ENCODE results near the gene C1orf210. TPM values are rescaled to one million over a fixed set of nuclear protein-coding genes. Genes with fewer than 3 reads are reported as not detected.
A peak's percentile ranks its signal among the peaks of the same experiment; 100 is the strongest.

Gene C1orf210
- total and polyA plus RNA-seq, 2 experiments from 2014 or later, result not detected

- H3K79me2 ChIP-seq (ENCODE audit: insufficient read depth), result no peaks in the 10 kb centered on the region
- DNase-seq, result no peak
- WGBS, 2 experiments (ENCODE audit: low coverage in 1 of 2, low lambda C conversion rate in 2 of 2, missing lambda C conversion rate in 2 of 2), result 74 to 77% methylated on average over 9 of the region's 9 CpGs
- H3K27ac ChIP-seq, result no peak overlapping the region
- H3F3A ChIP-seq (ENCODE audit: insufficient read depth), result no peaks in the 10 kb centered on the region
- no peaks in the 10 kb centered on the region for H3K36me3 ChIP-seq (ENCODE audit: low read depth)
- TF ChIP-seq EZH2phosphoT487 (IDR thresholded peaks at IDR 0.05; ENCODE audit: insufficient read depth, low read depth) (no peak), EZH2 (IDR thresholded peaks at IDR 0.05; ENCODE audit: insufficient read depth, poor library complexity, severe bottlenecking) (no peak)
- H3K4me1 ChIP-seq (ENCODE audit: insufficient read depth), result no peaks in the 10 kb centered on the region
- no peaks in the 10 kb centered on the region for H4K20me1 ChIP-seq (ENCODE audit: insufficient read depth)
- no peak overlapping the region for H3K4me3 ChIP-seq
- H3K27me3 ChIP-seq (replicated peaks; ENCODE audit: insufficient read depth), result no peaks in the 10 kb centered on the region; the same call in none of the 2 replicates
- no peak overlapping the region for H2AFZ ChIP-seq
- H3K9ac ChIP-seq, result no peak overlapping the region
- H3K4me2 ChIP-seq (ENCODE audit: unreplicated experiment), result no peak overlapping the region
- in situ Hi-C loops (cut with MboI), result no loop called here
- H3K9me2 ChIP-seq (ENCODE audit: insufficient read depth), result no peaks in the 10 kb centered on the region
- no peaks in the 10 kb centered on the region for H3K9me3 ChIP-seq (ENCODE audit: low read depth)
Observed at GRCh38 chr1:43311521-43311920, 26.1 kb upstream of the C1orf210 start.

DNA sequence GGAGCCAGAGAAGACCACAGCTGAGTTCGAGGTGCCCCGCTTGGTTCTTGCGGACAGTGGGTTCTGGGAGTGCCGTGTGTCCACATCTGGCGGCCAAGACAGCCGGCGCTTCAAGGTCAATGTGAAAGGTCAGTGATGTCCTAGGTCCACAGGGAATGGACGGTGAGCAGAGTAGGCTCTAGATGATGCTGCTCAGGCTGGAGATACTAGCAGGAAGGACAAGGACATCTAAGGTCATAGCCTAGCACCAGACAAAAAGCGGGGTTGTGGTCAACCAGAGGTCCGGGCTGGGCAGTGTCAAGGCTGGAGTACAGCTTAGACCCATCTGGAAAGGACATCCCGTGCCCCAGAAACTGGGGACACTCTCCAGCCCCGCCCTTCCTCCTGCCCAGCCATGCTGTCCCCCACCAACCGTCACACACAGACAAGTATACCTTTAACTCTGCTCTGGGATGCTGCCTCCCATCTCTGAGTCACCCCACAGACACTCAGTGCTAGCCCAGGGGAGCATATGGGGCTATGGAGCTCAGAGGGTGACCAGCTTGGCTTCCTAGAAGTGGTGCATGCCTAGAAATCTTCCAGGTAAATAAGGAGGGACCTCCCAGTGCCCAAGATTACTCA, 24.1 kb upstream of the C1orf210 start:
- H3K36me3 ChIP-seq (ENCODE audit: low read depth), result no peaks in the 10 kb centered on the region
- in situ Hi-C loops (cut with MboI), result no loop called here
- peak; percentile 42 for DNase-seq
- no peak overlapping the region for H3K27ac ChIP-seq
- no peaks in the 10 kb centered on the region for H4K20me1 ChIP-seq (ENCODE audit: insufficient read depth)
- H3K4me1 ChIP-seq (ENCODE audit: insufficient read depth), result no peaks in the 10 kb centered on the region
- H3K79me2 ChIP-seq (ENCODE audit: insufficient read depth), result no peaks in the 10 kb centered on the region
- H3K9me2 ChIP-seq (ENCODE audit: insufficient read depth), result no peaks in the 10 kb centered on the region
- TF ChIP-seq EZH2 (IDR thresholded peaks at IDR 0.05; ENCODE audit: insufficient read depth, poor library complexity, severe bottlenecking), result no peak
- no peak for TF ChIP-seq EZH2phosphoT487 (IDR thresholded peaks at IDR 0.05; ENCODE audit: insufficient read depth, low read depth)
- no peaks in the 10 kb centered on the region for H3K9me3 ChIP-seq (ENCODE audit: low read depth)
- no peak overlapping the region for H3K4me2 ChIP-seq (ENCODE audit: unreplicated experiment)
- H3F3A ChIP-seq (ENCODE audit: insufficient read depth), result no peaks in the 10 kb centered on the region
- whole genome bisulfite sequencing, 2 experiments (ENCODE audit: low coverage in 1 of 2, low lambda C conversion rate in 2 of 2, missing lambda C conversion rate in 2 of 2), result 86 to 87% methylated on average over 13 of the region's 13 CpGs
- H3K9ac ChIP-seq, result no peak overlapping the region
- no peak overlapping the region for H3K4me3 ChIP-seq
- no peak overlapping the region for H2AFZ ChIP-seq
- no peaks in the 10 kb centered on the region; the same call in none of the 2 replicates for H3K27me3 ChIP-seq (replicated peaks; ENCODE audit: insufficient read depth)

DNA sequence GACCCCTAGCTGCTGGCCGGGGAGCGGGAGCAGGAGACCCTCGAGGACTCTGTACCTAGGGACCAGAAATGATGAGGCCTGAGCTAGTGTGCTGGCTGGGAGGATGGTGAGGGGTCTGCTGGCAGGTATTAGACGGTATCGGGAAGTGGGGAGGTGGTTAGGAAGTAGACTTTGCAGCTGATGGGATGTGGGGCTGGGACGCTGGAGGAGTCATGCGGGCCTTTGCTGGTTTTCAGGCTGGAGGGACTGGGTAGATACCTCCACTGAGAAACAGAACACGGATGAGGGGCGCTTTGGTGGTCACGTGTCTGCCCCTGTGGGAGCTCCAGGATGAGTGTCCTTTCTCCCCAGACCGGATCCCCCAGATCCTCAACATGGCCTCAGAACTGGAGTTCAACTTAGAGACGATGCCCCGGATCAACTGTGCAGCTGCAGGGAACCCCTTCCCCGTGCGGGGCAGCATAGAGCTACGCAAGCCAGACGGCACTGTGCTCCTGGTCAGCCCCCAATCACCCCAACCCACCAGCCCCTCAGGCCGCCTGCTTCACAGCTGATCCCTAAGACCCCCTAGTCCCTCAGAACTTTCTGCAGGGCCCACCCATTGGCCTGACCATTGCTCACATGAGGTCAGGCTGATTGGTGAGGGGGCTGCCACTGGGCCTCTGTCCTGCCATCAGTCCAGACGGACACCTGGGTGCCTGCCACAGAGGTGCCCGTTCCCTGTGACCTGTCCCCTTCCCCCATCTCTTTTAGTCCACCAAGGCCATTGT, 23.4 kb upstream of the C1orf210 start:
- Histone ChIP-seq H2AFZ (no peak overlapping the region), H3K4me2 (ENCODE audit: unreplicated experiment) (no peak overlapping the region), H3K79me2 (ENCODE audit: insufficient read depth) (no peaks in the 10 kb centered on the region), H3K4me3 (no peak overlapping the region), H4K20me1 (ENCODE audit: insufficient read depth) (no peaks in the 10 kb centered on the region), H3K27me3 (replicated peaks; ENCODE audit: insufficient read depth) (no peaks in the 10 kb centered on the region; the same call in none of the 2 replicates), H3K9ac (no peak overlapping the region), H3K9me3 (ENCODE audit: low read depth) (no peaks in the 10 kb centered on the region), H3F3A (ENCODE audit: insufficient read depth) (no peaks in the 10 kb centered on the region), H3K36me3 (ENCODE audit: low read depth) (no peaks in the 10 kb centered on the region), H3K4me1 (ENCODE audit: insufficient read depth) (no peaks in the 10 kb centered on the region), H3K9me2 (ENCODE audit: insufficient read depth) (no peaks in the 10 kb centered on the region), H3K27ac (no peak overlapping the region)
- TF ChIP-seq EZH2phosphoT487 (IDR thresholded peaks at IDR 0.05; ENCODE audit: insufficient read depth, low read depth) (no peak), EZH2 (IDR thresholded peaks at IDR 0.05; ENCODE audit: insufficient read depth, poor library complexity, severe bottlenecking) (no peak)
- in situ Hi-C loops (cut with MboI), result no loop called here
- no peak for DNase-seq
- WGBS, 2 experiments (ENCODE audit: low coverage in 1 of 2, low lambda C conversion rate in 2 of 2, missing lambda C conversion rate in 2 of 2), result 85 to 87% methylated on average over 19 to 20 of the region's 20 CpGs

DNA sequence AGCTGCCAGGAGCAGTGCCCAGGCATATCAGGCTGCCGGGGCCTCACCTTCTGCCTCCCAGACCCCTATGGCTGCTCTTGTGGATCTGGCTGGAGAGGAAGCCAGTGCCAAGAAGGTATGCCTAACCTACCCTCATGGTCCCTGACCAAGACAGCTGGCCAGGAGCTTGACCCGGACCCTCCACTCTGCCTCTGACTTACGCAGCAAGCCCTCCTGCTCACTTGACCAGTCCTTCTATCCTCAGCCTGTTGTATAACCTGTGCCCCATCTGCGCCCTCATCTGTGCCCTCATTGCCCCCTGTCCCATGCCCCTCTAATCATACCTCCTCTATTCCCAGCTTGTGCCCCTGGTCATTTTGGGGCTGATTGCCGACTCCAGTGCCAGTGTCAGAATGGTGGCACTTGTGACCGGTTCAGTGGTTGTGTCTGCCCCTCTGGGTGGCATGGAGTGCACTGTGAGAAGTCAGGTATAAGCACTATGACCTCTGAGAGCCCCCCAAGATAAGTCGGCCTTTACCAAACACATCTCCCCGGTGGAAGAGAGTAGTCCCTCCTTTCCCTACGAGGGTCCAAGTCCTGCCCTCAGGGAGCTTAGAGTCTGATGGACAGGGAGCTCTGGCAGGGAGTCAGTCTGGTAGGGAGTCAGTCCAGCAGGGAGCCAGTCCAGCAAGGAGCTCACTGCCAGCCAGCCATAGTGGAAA, 22.2 kb upstream of the C1orf210 start:
- H3K9ac ChIP-seq, result no peak overlapping the region
- peaks cover 6% of the 10 kb centered on the region for H3K4me1 ChIP-seq (ENCODE audit: insufficient read depth)
- no peak overlapping the region for H2AFZ ChIP-seq
- H4K20me1 ChIP-seq (ENCODE audit: insufficient read depth), result no peaks in the 10 kb centered on the region
- 79 to 83% methylated on average over 9 of the region's 9 CpGs for WGBS, 2 experiments (ENCODE audit: low coverage in 1 of 2, low lambda C conversion rate in 2 of 2, missing lambda C conversion rate in 2 of 2)
- H3K36me3 ChIP-seq (ENCODE audit: low read depth), result no peaks in the 10 kb centered on the region
- no peak for DNase-seq
- no peak overlapping the region for H3K4me2 ChIP-seq (ENCODE audit: unreplicated experiment)
- no peaks in the 10 kb centered on the region for H3K79me2 ChIP-seq (ENCODE audit: insufficient read depth)
- TF ChIP-seq EZH2phosphoT487 (IDR thresholded peaks at IDR 0.05; ENCODE audit: insufficient read depth, low read depth), result no peak
- no peak for TF ChIP-seq EZH2 (IDR thresholded peaks at IDR 0.05; ENCODE audit: insufficient read depth, poor library complexity, severe bottlenecking)
- in situ Hi-C loops (cut with MboI), result no loop called here
- H3F3A ChIP-seq (ENCODE audit: insufficient read depth), result peaks cover 8% of the 10 kb centered on the region; the same call in 1 of the 2 replicates
- no peaks in the 10 kb centered on the region for H3K9me3 ChIP-seq (ENCODE audit: low read depth)
- H3K9me2 ChIP-seq (ENCODE audit: insufficient read depth), result no peaks in the 10 kb centered on the region
- no peak overlapping the region for H3K4me3 ChIP-seq
- H3K27me3 ChIP-seq (replicated peaks; ENCODE audit: insufficient read depth), result no peaks in the 10 kb centered on the region; the same call in none of the 2 replicates
- no peak overlapping the region for H3K27ac ChIP-seq
